MM.1S (cell line): Measurements from ENCODE around the gene C19orf73.

Experiments used
- EZH2phosphoT487 ChIP-seq: fragments of 300-600 bp; sonication (generic); IDR thresholded peaks from 2 replicates; pipeline ENCODE4 v1.6.1; 2018; ENCODE audit warnings: antibody characterized with exemption, low read length
- TF ChIP-seq, protein P1 (sequence below): fragments of 300-600 bp; sonication (generic); IDR thresholded peaks from 2 replicates; pipeline ENCODE4 v1.5.1; 2016; ENCODE audit warnings: antibody characterized with exemption, low read length, mixed read lengths

- TF ChIP-seq, protein P1, sequence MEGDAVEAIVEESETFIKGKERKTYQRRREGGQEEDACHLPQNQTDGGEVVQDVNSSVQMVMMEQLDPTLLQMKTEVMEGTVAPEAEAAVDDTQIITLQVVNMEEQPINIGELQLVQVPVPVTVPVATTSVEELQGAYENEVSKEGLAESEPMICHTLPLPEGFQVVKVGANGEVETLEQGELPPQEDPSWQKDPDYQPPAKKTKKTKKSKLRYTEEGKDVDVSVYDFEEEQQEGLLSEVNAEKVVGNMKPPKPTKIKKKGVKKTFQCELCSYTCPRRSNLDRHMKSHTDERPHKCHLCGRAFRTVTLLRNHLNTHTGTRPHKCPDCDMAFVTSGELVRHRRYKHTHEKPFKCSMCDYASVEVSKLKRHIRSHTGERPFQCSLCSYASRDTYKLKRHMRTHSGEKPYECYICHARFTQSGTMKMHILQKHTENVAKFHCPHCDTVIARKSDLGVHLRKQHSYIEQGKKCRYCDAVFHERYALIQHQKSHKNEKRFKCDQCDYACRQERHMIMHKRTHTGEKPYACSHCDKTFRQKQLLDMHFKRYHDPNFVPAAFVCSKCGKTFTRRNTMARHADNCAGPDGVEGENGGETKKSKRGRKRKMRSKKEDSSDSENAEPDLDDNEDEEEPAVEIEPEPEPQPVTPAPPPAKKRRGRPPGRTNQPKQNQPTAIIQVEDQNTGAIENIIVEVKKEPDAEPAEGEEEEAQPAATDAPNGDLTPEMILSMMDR = no peak
- TF ChIP-seq EZH2phosphoT487 = no peak
Observed at GRCh38 chr19:49157445-49158224, 38.7 kb upstream of the C19orf73 start, which contains the start of gene TRPM4.
